HG03457 (cell line): ENCODE measurements around the gene ACBD6.
A peak's percentile ranks its signal among the peaks of the same experiment; 100 is the strongest.
"Not testable (repeated sequence)": the region's sequence is repeated elsewhere in the genome, so short reads cannot be mapped to it uniquely, and the experiment has no call there.

Source experiments
- ATAC-seq: cut with Tn5 transposase; IDR thresholded peaks from one replicate; pipeline ENCODE4 v1.9.1; 2021; ENCODE audit warnings: moderate number of reproducible peaks; ENCODE audit not compliant: unreplicated experiment

The ACBD6 gene, protein sequence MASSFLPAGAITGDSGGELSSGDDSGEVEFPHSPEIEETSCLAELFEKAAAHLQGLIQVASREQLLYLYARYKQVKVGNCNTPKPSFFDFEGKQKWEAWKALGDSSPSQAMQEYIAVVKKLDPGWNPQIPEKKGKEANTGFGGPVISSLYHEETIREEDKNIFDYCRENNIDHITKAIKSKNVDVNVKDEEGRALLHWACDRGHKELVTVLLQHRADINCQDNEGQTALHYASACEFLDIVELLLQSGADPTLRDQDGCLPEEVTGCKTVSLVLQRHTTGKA

DNA sequence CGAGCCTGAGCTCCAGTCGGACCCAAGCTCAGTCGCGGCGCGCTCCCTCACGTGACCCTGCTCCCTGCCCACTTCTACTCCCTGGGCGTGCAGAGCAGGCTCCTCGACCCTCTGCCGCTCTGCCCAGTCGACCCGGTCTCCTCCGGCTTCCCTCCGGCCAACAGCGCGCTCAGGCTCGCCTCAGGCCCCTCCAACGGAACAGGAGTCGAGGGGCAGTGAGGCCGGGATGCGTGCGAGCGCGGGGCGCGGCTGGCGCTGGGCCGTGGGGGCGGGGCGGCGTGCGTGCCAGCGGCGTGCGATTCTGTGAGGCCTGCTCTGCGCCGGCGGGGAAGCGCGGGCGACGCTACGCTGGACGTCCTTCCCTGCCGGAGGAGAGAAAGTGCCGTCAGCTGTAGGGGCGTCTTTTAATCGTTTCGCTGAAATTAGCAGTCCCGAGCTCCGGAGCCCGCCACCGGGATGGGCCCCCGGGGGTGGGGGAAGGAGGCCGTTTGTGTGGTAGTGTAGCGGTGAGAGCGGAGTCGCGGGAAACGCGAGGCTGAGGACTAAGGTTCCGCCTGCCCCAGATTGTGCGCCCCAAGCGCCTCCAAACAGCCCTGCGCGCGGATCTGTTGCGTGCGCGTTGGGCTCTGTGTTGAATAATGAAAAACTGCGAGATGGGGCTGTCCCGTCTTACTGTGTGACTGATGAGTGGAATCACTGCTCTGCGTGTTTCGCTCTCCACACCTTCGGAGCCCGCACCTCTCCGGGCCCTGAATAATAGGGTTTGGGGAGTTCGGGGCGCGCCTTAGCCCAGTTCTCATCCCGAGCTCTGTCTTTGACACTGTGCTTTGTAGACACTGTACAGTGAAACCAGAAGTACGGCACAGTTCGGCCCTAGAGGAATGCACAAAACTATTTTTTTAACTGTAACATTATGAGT is at the start of gene ACBD6:
Gene ACBD6 (minus strand): TSS at position 217 of the 919 bp plus-strand sequence. CDS start 311 bp downstream, outside the sequence.
- ATAC-seq = peak; percentile 64

DNA sequence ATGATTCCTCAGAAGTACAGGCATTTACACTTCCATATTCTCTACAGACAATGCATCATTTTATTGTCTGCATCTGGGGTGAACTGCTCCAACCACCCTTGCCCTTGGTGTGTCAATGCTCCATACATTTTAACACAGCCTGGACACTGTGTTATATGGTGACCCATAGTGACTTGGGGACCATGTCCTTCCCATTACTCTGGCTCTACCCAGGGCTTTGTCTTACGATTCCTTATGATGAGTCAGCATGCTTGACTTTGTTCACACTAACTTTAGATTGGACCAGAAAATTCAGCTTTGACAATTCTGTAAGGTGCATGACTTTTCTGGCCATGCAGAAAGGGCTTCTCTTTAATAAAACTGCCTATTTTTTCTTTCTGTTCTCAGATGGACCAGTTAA is 49.6 kb upstream of the ACBD6 start:
- no peak for ATAC-seq

DNA sequence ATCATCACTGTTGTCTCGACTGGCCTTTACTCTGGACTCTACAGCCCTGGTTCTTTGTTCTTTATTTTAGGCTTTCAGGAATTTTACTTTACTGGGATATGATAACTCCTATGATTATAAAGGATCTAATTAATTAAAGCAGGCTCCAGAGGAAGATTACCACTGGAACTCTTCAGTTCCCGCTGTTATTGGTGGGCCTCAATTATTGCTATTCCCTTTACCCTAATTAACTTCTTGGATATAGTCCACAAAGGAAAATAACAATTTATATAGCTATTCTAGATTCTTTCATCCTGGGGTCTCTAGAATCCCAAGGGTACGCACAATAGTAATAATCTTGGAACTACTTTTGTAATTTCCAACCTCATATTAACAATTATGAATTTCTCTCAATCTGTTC is 47.9 kb upstream of the ACBD6 start:
- no peak for ATAC-seq

DNA sequence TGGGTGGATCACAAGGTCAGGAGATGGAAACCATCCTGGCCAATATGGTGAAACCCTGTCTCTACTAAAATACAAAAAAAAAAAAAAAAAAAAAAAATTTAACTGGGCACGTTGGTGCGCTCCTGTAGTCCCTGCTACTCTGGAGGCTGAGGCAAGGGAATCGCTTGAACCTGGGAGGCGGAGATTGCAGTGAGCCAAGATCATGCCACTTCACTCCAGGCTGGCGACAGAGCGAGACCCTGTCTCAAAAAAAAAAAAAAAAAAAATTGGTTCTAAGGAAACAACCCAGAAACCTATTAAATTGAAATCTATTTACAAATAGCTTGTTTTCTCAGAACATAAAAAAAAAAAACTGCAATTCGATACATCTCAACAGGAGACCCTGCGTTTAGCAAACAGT is 47.4 kb upstream of the ACBD6 start:
- not testable (repeated sequence) for ATAC-seq

DNA sequence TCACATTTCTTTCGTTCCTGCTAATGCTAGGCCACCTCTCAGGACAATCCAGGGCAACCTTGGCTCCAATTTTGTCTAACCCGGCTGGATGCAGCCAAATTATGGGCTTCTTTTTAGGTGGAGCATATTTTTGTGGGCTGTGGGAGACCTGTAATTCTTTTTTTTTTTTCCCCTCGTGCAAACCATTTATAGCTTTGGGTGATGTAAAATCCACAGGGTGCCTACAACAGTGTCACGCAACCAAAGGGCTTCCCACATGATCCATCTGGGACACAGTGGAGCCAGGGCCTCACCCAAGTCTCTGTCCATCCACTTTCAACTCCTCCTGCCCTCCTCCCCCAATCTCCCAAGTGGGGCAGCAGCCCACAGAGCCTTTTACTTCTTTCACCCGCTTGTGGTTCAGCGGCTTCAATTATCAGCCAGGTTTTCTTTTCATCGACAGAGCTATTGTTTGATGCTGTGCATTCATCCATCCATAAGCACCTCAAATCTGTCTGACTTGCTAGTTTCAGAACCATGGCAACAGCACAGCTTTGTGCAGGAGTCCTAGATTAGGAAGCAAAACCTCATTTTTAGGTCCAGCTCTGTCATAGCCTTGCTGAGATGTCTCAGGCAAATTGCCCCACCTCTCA is 46.4 kb upstream of the ACBD6 start:
- ATAC-seq = no peak

DNA sequence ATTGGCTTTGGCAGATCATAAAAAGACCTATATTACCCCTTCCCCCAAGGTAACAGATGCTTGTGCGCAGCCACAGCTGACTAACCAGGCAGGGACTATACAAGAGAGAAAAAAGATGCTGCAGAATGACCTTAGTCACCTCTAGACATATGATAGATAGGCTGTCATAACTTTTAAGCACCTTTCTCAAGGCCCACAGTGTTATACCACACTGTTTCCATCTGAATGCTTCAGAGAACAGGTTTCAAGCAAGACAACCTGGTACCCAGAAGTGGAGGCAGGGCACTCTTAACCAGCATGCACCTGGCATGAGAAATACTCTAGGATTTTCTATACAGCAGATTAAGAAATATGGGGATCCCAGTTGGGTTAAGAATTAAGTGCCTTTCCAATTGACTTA is 43.6 kb upstream of the ACBD6 start:
- no peak for ATAC-seq

DNA sequence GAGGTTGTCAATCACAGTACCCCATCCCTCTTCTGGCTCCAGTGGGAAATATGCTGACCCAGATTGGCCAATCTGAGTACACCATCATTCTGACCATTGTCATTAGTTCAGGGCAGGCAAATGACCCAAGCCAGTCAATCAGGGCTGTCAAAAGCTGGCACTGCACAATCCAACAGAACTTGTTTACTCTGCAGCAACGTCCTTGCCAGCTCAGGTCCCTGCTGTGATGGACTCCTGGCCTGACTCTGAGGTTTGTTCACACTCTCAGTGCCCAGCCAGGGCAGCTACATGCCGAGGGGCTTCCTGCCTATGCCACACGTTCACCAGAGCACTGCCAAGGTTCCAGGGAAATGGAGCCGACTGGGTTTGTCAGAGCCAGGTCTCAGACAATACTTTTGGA is 41.7 kb upstream of the ACBD6 start:
- ATAC-seq = no peak

DNA sequence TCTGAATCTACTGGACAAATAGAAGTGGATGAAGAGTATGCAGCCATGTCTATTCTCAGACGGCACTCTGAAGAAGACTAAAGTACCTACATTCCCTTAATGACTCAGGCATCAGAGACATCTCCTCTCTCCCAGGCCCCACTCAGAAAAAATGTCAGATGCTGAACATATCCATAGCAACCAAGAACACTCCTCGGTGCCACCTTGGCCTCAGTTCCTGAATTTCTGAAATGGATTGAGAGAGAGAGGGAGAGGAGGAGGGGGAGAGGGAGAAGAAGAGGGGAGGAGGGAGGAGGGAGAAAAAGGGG is 40.4 kb upstream of the ACBD6 start:
- ATAC-seq = no peak

DNA sequence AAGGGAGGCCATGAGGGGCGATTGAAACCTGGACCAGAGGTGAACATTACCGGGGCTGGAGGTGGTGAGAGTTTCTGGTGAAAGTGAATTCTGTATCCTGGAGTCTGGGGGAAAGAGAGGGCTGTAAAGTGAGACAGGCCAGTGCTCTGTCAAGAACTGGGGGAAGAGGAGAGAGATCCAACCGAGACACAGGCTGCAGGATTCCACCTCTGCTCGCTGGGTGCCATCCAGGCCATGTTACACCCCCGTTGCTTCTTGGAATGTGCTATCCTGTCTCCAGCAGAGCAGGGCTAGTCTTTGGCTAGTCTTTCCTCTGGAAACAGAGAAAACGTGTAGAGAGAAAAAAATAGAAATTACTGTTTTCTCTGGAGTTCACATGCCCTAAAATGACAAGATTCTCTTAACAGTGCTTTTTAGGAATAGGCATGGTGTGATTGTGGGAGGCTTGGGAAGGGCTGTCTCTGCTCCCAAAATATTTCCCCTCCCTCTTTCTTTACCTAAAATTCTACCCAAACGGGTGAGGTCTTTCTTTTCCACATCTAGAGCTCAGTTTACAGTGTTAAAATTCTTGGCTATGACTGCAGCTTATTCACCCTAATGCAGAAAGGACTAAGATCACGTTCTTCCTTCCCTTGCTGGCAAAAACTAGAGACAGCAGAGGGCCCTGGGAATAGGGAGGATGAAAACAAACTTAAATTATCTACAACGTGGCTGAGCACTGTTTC is 39.9 kb upstream of the ACBD6 start:
- ATAC-seq = no peak

DNA sequence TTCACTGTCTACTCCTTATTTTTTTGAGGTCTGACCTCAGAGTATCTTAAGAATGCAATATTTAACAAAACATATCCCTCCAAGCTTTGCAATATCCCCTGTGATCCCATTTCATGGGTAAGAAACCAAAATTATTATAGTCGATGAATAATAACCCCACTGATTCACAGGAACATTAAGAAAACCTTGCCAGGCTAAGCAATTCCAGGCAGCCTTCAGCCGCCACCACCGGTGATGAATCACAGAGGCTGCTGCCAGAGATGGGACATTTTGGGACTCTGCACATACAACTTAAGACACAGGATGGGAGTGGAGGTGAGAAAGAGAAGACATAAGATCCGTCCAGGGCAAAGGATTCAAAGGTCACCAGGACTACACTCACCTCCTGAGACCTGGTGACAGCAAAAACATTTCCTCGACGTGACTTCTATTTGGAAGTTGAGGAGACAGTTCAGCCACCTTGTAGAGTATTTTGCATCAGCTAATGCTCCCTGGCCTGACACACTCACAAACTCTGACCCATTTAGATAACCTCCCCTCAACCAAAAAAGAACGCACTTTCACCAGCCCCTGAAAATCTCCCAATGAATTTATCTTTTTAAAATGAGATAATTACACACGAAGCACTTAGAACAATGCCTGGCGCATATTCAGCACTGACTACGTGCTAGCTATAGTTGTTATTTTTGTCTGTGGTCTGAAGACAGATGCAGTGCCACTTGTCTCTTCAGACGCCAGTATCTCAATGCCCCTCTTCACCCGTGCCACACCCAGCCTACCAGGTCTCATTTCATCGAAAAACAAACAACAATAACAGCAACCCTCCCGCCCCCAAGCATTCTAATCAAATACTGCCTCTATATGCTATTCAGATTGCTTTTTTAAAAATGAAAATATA is 38.6 kb upstream of the ACBD6 start:
- no peak for ATAC-seq

DNA sequence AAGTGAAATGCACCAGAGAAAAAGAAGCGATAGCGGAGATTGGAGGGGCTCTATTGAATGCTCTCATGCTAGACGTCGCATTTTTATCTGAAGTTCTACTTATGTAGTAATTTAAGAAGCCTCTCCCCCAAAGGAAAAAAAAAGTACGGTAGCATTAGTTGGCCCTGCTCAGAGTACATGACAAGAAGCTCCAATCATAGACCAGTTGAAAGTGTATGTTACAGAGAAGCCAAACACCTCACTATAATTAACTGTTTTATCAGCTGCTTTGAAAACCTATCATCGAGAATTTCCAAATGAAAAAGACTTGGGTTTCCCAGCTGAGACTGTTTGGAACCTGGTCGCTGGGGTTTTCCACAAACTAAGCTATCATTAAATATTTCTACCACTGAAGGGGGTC is 36.8 kb upstream of the ACBD6 start:
- no peak for ATAC-seq

DNA sequence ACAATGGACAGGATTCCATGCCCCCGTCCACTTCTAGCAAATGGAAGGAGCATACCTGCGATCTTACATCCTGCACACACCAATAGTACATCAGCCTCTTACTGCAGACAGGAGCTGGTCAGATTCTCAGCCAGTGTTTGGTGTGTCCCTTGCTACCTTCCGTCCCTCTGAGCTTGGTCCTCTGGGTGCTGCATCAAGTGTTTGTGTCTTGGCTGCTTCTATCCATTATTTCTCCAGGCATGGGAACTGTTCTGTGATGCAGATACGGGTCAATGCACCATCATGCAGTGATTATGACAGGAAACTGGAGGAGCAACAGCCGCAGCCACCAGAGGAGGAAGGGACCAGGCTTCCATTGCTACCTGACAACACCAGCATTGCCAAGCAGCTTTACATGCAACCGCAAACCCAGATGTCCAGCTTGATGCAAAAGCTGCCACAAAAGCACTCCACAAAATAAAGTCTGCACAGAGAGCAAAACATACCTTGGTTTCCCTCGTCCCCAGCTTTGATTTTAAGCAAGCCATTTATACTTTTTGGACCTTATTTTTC is 34.5 kb upstream of the ACBD6 start:
- no peak for ATAC-seq

DNA sequence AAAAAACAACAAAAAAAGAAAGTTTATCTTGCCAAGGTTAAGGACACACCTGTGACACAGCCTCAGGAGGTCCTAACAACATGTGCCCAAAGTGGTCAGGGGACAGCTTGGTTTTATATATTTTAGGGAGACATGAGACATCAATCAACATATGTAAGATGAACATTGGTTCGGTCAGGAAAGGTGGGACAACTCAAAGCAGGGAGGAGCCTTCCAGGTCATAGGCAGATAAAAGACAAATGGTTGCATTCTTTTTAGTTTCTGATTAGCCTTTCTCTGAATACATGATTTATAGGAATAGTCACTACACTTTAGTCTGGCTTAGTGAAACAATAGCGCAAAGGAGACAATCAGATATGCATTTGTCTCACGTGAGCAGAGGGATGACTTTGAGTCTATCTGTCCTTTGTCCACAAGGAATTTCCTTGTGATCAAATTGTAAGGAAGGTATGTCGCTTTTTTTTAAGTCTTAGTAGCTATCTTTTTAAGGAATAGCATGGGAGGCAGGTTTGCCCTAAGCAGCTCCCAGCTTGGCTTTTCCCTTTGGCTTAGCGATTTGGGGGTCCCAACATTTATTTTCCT is 33.1 kb upstream of the ACBD6 start:
- ATAC-seq = no peak

DNA sequence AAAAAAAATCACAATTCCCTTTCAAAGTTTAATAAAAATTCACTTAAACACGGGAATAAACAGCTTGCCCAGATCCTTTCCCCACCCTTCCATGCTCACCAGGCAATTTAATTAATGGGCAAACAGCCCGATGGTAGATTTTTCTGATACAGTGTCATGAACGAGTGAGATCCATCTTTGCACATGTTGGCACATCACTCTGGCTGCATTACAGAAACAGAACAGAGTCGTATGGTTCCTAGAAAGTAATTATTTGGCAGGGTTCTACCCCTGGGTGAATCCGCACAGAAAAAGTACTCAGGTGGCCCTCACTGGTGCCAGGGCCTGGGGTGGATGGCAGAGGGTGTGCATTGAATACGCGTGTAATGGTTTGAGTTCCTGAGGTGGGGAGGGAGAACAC is 31.8 kb upstream of the ACBD6 start:
- ATAC-seq = no peak

DNA sequence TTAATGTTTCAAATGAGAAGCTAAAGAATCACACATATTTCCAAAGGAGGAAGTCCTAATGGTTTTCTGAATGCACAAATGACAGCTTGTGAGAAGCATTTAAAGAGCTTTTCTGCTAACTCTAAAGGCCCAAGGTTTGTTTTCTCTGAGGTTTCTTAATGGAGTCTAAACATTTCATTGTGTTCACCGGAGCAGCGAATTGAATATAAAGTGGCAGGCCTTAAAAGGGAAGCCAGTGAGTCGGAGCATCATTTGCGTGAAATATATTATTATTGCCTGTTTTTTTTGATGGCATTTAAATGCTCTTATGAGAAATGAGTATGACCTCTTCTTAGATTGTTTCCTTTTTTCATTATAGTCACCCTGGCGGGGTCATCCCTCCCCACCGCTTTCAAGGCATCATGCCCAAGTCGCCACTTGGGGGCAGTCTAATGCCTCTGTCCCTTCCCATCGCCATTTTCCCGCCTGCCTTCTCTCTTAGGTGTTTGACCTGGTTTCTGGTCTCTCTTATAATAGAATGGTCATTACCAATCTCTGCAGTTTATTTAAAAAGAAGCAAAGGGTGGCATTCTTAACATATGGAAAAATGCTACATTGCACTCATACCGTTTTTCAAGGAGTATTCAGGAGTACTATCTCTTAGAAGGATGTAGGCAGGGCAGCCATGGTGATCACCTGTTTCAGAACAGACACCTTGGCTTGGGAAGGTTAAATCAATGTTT is 31.1 kb upstream of the ACBD6 start:
- ATAC-seq = no peak

DNA sequence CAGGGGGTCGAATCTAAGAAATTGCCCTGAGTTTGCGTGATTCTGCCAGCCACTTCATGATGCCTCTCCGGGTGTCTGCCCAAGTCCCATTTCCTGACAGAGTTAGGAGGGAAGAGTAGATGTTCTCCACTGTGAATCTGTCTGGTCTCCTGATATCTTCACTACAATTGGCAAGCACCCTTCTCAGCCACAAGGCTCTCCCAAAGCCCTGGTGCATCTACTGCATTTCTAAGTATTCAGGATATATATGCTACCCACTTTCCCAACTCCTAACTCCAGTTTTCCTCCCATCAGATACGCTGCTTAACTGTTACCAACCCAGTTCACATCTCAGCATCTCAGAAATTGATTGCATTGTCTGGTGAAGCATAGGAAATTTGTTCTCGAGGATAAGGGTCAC is 30.5 kb upstream of the ACBD6 start:
- ATAC-seq = no peak

DNA sequence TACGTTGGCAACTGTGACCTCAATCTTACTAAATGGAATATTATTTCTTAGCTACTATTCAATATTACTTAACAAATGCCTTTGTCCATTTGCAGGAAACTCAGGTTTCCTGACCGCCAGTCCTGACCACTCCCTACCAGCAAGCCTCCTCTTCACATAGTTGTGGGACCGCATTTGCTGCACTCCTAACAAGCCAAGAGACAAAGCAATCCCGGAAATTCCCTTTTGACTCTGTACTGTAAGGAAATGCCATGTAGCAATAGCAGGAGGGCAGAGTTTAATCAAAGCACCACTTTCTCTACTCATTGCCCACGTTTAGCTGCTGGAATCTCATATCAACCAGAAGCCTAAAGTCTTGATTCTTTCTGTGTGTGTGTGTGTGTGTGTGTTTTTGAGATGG is 28.1 kb upstream of the ACBD6 start:
- ATAC-seq = no peak

DNA sequence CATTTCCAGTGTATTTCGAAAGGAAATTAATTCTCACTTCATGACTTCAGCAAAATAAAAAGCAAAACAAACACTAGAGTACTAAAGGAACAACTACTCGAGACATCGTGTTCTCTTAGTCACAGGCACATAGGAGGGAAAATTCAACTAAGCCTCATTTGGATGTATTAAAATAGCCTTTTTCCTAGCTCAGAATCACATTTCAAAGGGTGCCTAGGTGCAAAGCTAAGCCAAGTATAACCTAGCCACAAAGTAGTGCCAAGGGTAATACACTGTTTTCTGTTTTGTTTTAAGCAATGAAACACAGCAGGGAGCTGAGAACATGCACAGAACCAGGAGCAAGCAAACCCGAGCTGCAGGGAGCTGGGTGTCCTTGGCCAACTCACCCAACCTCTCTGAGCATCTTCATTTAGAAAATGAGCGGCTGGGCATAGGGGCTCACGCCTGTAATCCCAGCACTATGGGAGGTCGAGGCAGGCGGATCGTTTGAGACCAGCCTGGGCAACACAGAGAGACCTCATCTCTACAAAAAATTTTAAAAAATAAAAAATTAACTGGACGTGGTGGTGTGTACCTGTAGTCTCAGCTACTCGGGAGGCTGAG is 26.6 kb upstream of the ACBD6 start:
- ATAC-seq = no peak
